SW480 (cell line): ENCODE data around the gene TTYH3.
A peak's percentile ranks its signal among the peaks of the same experiment; 100 is the strongest.
"Not testable (repeated sequence)": the region's sequence is repeated elsewhere in the genome, so short reads cannot be mapped to it uniquely, and the experiment has no call there.

Experiments
- DNase-seq: peaks from one replicate; pipeline ENCODE4 v3.0.0-alpha.2; 2016; ENCODE audit warnings: low spot score

The TTYH3 gene

DNA sequence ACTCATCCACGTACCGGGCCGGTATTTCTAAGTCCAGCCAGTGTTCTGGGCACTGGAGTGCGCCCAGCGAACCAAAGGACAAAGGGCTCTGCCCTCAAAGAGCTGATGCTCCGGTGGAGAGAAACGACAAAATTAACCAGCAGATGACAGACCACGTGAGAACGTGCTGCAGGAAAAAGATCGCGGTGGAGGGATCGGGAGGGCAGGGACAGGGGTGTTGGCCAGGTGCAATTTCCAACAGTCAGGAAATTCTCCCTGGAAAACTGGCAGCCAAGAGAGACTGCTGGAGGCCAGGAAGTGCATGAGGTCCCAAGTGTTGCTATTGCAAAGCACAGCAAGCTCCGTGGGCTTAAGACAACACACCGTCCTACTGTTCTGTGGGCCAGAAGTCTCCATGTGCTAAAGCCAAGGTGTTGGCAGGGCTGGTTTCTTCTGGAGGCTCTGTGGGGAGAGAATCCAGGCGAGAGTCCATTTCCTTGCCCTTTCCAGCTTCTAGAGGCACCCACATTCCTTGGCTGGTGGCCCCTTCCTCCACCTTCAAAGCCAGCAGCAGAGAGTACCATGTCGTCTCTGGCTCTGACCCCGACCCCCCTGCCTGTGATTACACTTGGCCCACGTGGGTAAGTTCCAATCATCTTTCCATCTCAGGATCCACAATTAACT, 34.9 kb downstream of the TTYH3 start:
- peak; percentile 37 for DNase-seq

DNA sequence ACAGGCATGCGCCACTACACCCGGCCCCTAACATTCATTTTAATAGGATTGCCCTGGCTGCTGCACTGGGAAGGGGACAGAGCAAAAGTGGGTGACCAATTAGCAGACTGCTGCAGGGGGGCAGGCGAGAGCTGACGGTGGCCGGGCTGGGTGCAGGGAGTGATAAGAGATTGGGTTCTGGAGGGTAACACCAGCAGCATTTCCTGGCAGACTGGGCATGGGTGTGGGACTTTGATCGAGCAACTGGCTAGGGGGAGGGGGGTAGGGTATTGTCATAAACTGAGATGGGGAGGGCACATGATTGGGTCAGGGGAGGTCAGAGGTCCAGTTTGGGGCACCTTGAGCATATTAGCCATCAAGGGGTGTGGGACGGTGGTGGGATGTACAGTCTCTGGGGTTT, 36.1 kb downstream of the TTYH3 start:
- DNase-seq, result no peak

GRCh38 chr7:2668401-2668800, 36.6 kb downstream of the TTYH3 start:
- DNase-seq, result no peak

DNA sequence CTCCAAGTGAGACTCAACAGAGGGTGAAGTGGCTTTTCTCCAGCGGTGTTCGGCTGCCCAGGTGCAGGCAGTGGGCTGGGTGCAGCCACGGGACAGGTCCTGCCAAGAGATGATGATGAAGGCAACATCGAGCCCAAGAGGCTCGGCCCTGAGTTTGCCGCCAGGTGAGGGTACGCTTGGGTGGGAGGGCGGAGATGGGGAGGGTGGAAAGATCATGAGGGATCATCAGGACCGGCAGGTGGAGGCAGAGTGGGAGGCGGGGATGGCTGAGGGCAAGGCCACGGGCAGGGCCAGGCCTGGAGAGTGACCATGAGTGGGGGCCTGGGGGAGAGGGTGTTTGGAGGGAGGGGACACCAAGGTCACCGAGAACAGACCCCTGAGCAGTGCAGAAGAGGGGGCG, 38.4 kb downstream of the TTYH3 start:
- no peak for DNase-seq

DNA sequence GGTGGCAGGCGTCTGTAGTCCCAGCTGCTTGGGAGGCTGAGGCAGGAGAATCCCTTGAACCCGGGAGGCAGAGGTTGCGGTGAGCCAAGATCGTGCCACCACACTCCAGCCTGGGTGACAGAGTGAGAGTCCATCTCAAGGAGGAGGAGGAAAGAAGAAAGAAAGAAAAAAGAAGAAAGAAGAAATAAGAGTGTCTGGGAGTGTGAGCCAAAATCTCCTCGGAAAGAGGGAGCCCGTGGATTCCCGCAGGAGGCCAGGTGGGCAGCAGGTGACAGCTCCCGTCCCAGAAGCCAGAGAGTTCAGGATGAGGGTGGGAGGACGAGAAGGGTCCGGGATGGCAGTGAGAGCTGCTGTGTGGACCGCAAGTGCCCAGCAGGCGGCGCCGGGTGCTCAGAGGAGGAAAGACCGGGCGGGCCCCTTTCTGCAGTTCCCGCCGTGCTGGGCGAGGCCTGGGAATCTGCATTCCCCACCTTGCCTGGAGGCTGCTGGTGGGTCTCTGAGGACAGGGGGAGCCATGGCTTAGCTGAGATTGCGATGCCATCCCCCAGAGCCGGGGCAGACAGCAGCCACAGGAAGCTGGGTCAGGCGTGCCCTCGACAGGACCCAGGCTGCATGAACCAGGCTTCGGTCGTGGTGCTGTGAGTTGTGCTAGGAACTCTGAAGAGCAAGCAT, 39.1 kb downstream of the TTYH3 start:
- DNase-seq, result peak; percentile 79

- DNase-seq, result not testable (repeated sequence)
Observed at GRCh38 chr7:2673214-2673613, 41.4 kb downstream of the TTYH3 start.

DNA sequence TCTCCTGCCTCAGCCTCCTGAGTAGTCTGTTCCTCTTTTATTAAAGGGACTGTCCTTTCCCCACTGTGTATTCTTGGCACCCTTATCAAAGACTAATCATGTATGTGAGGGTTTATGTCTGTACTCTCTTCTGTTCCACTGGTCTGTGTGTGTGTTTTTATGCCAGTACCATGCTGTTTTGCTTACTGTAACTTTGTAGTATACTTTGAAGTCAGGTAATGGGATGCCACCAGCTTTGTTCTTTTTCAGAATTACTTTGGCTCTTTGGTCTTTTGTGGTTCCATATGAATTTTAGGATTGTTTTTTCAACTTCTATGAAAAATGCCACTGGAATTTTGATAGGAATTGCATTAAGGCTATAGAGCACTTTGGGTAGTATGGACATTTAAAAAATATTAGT, 42.1 kb downstream of the TTYH3 start:
- no peak for DNase-seq

GRCh38 chr7:2675256-2675764, 43.5 kb downstream of the TTYH3 start:
- no peak for DNase-seq

GRCh38 chr7:2676576-2676975, 44.8 kb downstream of the TTYH3 start:
- DNase-seq, result not testable (repeated sequence)

DNA sequence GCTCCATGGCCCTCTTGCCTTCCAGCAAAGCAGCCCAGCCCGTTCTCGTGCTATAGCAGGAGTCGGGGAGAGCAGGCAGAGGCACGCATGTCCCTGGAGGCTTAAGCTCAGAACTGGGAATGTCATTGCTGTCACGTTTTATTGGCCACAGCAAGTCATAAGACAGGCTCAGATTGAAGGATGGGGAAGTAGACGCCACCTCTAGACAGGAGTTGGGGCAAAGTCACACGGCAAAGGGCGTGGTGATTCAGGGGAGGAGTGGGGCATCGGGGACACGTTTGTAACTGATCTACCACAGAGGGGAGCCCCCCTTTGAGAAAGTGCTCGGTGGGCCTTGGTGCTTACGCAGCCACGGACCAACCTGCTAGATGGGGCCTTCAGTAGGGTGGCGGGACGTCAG, 46.7 kb downstream of the TTYH3 start:
- not testable (repeated sequence) for DNase-seq

DNA sequence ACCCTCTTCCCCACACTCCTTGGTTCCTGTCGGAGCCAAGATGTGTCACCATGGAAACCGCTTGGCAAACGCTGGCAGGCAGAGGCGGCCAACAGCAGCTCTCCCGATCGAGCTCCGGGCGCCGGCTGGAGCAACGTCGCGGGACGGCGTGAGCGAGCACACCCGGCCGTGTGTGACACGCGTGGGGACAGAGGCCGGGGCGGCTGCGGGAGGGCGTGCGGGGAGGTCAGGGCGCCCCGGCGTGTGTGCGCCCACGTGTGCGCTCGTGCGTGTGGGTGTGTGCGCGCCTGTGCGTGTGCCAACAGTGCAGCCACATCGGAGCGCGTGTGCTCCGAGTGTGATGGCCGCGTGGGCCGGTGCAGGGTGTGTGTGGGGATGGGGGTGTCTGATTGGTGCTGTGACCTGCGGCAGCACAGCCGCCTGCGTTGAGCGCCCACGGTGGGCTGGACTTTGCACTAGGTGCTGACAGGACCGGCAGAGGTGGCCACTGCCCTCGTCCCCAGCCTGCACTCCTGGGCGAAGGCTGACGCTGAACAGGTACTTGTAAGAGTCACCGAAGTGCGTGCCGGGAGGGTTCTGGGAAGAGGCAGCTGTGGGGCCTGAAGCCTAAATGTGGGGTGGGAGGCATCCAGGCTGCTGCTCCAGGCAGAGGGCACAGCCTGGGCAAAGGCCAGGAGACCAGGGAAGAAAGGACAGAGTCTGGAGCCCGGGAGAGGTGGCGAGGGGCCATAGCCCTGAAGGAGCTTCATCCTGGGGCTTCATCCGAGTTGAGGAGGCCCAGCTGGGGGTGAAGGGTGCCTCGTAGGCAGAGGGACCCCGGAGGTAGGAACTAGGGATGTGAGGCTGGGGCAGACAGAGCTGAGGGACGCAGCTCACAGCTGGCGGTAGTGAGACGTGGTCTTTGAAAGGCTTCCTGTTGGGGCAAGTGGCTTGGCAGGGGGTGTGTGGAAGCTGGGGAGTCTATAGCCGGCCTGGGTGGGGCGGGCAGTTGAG, 47.6 kb downstream of the TTYH3 start:
- DNase-seq, result not testable (repeated sequence)

DNA sequence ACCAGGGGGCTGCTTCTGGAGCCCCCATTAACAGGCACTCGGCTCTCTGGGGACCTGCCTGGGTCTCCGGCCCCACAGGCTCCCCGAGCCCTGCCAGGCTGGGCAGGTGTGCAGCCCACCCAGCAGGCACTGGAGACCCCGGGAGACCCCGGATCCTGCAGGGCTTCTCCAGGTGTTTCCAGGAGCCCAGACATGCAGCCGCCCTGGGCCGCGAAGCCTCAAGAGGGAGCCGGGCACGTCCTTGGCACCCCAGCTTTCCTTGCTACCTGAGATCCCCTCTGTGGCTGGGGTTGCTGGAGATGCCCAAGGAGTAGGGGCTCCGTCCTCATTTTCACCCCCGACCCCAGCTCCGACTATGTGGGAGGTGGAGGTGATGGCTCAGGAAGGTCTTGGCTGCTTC, 48.5 kb downstream of the TTYH3 start:
- DNase-seq, result no peak

DNA sequence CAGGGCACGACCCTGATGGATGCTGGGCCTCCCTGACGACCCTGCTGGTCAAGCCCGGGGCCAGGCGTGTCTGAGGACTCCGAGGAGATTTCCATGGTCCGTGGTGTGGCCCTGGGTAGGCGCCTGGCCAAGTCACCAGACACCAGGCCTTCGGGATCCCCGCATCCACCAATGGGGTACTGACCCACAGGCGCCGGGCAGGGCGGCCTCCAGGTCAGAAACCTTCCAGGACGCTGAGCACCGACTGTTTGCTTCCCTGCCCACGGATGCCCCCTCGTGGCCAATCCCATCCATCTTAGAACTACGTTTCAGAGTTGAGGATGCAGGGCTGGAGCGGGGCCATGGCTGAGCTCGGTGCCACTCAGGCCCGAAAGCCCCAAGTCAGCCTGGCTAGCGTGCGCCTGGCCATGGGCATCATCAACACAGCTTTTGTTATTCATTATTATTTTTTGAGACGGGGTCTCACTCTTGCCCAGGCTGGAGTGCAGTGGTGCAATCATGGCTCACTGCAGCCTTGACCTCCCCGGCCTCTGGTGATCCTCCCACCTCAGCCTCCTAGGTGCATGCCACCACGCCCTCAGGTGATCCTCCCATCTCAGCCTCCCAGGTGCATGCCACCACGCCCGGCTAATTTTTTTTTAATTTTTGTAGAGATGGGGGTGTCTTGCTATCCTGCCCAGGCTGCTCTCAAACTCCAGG, 49.2 kb downstream of the TTYH3 start:
- DNase-seq, result peak; percentile 72

DNA sequence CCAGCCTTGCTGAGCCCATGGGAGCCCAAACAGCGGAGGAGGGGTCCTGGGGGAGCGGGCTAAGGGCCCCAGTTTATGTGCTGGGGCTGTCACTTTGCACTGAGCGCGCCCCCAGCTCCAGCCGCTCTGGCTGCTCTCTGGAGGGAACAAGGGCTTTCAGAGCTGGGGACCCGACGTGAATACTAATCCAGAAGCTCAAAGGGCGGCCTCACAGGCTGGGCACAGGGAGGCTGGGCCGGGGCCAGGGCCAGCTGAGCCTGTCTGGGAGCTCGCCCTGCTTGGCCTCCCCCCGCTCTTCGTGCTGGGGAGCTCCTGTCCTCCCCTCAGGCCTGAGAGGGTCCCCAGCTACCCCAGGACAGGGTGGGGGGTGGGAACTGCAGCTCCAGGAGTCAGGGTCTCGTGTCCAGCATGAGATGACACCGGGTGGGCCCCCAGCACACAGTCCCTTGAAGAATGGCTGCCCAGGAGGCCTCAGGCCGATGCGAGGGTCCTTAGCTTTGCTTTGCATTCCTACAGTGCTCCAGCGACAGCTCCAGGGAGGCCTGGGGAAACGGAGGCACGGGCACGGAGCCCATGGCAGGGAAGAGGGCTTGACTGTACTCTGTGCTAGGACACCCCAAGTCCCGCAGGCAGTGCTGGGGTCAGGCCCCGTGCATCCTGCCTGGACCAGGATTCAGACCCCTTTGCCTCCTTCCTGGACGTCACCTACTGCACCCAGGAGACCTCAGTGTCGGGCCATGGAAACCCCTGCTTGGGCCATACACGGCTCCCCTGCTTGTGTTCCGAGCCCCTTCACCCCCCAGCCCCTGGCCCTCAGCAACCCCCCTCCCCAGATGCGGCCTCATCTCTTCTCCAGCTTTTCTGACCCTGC, 50.4 kb downstream of the TTYH3 start:
- no peak for DNase-seq

DNA sequence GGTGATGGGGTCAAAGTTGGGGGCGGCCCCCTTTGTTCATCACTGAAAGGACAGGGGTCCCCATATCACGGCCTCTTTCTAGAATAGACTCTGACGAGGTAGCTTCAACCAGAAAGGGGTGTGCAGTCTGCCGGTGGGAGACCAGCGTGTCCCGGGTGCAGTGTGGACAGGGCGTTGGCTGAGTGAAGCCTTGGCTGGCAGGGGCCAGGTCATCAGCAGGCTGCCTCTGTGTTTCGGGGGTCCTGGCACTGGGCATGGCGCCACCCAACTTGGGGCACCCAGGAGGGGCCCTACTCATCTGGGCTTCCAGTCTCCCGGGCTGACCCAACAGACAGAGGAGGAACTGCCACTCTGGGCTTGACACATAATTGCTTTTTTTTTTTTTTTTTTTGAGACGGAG, 52.7 kb downstream of the TTYH3 start:
- no peak for DNase-seq

GRCh38 chr7:2686101-2686500, 54.3 kb downstream of the TTYH3 start:
- no peak for DNase-seq

DNA sequence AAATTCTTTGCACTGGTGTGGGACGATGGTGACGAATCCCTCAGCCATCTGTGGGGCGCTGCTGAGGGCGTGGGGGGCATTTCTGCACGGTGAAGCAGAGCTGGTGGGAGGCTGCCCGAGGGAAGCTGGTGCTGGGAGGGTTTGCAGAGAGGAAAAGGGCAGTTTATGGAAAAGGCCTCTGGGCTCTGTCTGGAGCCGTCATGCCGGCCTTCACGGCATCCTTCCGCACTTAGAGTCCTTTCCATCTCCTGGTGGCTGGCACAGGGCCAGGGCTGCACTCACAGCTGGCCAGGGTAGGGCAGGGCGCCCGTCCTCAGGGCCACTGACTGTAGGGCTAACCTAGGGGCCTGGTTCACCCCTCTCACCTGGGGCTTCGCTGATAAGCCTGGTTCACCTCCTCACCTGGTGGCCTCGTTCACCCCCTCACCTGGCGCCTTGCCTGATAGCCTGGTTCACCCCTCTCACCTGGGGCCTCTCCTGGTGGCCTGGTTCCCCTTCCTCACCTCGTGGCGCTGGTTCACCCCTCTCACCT, 55.6 kb downstream of the TTYH3 start:
- DNase-seq, result peak; percentile 33

DNA sequence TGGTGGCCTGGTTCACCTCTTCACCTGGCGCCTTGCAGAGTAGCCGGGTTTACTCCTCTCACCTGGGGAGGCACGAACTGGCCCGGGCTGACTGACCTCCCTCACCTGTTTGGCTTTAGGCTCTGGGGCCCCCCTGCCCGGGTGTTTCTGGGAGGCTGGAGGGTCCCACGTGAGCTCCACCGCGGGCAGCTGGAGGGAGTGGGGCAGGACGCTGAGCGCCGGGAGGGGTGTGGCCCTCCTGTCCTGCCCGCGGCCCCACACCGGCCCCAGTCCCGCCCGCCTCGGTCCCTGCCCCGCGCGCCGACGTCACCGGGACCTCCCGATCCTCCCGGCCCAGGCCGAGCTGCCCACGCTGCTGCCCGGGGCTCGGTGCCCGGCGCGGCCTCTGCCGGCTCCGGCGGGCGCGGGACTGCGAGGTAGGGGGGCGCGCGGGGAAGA, 56.1 kb downstream of the TTYH3 start, which contains the start of gene AMZ1:
TSS of gene AMZ1 (plus strand) at position 322 of the 438 bp plus-strand sequence. CDS start 12,250 bp downstream, outside the sequence.
- no peak for DNase-seq

DNA sequence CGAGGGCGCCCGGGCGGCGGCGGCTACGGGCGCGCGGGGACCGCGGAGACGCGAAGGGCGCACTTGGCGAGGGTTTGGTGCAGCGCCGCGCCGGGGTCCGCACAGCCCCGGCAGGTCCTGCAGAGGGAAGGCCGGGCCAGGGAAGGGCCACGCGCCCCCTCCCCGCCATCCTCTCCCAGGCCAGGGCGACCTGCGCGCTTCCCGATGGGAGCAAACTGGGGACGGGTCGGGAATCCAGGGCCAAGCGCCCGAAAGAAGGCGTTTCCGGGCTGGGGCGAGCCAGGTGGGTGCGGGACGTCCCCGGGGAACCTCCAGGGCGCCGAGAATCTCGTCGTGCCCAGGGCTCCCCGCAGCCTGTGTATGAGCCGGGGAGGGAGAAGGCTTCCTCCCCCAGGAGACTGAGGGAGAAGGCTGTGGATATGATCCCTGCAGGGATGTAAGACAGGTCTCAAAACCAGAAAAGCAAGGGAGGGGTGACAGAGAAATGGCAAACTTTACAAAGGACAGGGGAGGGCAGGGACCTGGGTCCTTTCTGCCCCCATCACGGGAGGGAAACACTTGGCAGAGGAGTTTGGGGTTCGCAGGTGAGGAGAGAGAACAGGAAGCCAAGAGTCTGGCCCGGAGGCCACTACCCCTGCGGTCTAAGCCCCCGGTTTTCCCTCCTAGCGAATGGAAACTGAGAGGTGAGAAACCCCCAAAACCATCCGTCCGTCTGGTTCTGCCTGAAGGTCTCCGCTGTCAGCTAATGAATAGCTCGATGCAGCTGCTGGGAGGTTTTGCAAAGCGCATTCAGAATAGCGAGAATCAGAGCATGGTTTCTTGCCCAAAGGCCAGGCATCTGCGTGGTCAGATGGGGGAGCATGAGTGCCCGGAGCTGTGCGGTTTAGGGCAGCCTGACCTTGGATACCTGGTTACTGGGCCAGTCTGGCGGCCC, 56.9 kb downstream of the TTYH3 start:
- DNase-seq, result no peak
